ENCODE measurements around the gene PLSCR2.

Gene PLSCR2

GRCh38 chr3:146469150-146470017, at the start of gene PLSCR2:
Gene PLSCR2, minus strand, starts transcription at chr3:146469561. Its CDS starts 9,657 bp downstream, at chr3:146459904.
- H3K27me3 Mint-ChIP-seq = peaks cover 2% of the 10 kb centered on the region
- H3K4me1 Mint-ChIP-seq = peaks cover 14% of the 10 kb centered on the region
- no peaks in the 10 kb centered on the region for H3K9me3 Mint-ChIP-seq
- H3K36me3 Mint-ChIP-seq = no peaks in the 10 kb centered on the region
- peak within 1 kb of the TSS; percentile 67 for H3K27ac Mint-ChIP-seq
- peak within 1 kb of the TSS; percentile 72 for H3K4me3 Mint-ChIP-seq
- CTCF ChIA-PET = no interaction called here
- peak; percentile 79 for DNase-seq

GRCh38 chr3:146517684-146518435, 48.5 kb upstream of the PLSCR2 start:
- Mint-ChIP-seq H3K27me3 (no peaks in the 10 kb centered on the region), H3K36me3 (peaks cover 63% of the 10 kb centered on the region), H3K4me1 (peaks cover 17% of the 10 kb centered on the region), H3K9me3 (no peaks in the 10 kb centered on the region), H3K27ac (no peak overlapping the region), H3K4me3 (no peak overlapping the region)
- CTCF ChIA-PET = interaction anchor here (1.0 kb wide), 1 partner anchor 13 kb away, joined by 3 read pairs; no protein-coding TSS in a partner anchor
- no peak for DNase-seq

- CTCF ChIA-PET = no interaction called here
- H3K27ac Mint-ChIP-seq = peak overlapping the region; percentile 73
- no peaks in the 10 kb centered on the region for H3K9me3 Mint-ChIP-seq
- no peak for DNase-seq
- peaks cover 25% of the 10 kb centered on the region for H3K4me1 Mint-ChIP-seq
- H3K27me3 Mint-ChIP-seq = no peaks in the 10 kb centered on the region
- peaks cover 57% of the 10 kb centered on the region for H3K36me3 Mint-ChIP-seq
- no peak overlapping the region for H3K4me3 Mint-ChIP-seq
Measured at GRCh38 chr3:146513386-146514051, 44.2 kb upstream of the PLSCR2 start.

GRCh38 chr3:146511402-146512134, 42.2 kb upstream of the PLSCR2 start:
- Mint-ChIP-seq H3K27me3 (no peaks in the 10 kb centered on the region), H3K36me3 (peaks cover 58% of the 10 kb centered on the region), H3K4me1 (peaks cover 26% of the 10 kb centered on the region), H3K27ac (no peak overlapping the region), H3K4me3 (no peak overlapping the region), H3K9me3 (no peaks in the 10 kb centered on the region)
- DNase-seq = no peak
- CTCF ChIA-PET = no interaction called here

GRCh38 chr3:146507331-146508120, 38.2 kb upstream of the PLSCR2 start:
- H3K4me3 Mint-ChIP-seq = no peak overlapping the region
- H3K27ac Mint-ChIP-seq = no peak overlapping the region
- CTCF ChIA-PET = interaction anchor here (0.6 to 1.0 kb wide), 2 partner anchors 24 to 46 kb away, joined by 3 to 4 read pairs; no protein-coding TSS in a partner anchor
- H3K36me3 Mint-ChIP-seq = peaks cover 33% of the 10 kb centered on the region
- H3K9me3 Mint-ChIP-seq = no peaks in the 10 kb centered on the region
- H3K4me1 Mint-ChIP-seq = peaks cover 8% of the 10 kb centered on the region
- no peaks in the 10 kb centered on the region for H3K27me3 Mint-ChIP-seq
- no peak for DNase-seq

GRCh38 chr3:146505516-146505915, 36.2 kb upstream of the PLSCR2 start:
- CTCF ChIA-PET = interaction anchor here (0.6 kb wide), 1 partner anchor 24 kb away, joined by 5 read pairs; no protein-coding TSS in a partner anchor
- DNase-seq = no peak
- H3K9me3 Mint-ChIP-seq = no peaks in the 10 kb centered on the region
- H3K27ac Mint-ChIP-seq = no peak overlapping the region
- no peak overlapping the region for H3K4me3 Mint-ChIP-seq
- peaks cover 20% of the 10 kb centered on the region for H3K36me3 Mint-ChIP-seq
- H3K27me3 Mint-ChIP-seq = no peaks in the 10 kb centered on the region
- peaks cover 4% of the 10 kb centered on the region for H3K4me1 Mint-ChIP-seq

- CTCF ChIA-PET = interaction anchor here (0.6 kb wide), 1 partner anchor 24 kb away, joined by 5 read pairs; no protein-coding TSS in a partner anchor
- Mint-ChIP-seq H3K4me3 (no peak overlapping the region), H3K4me1 (peaks cover 5% of the 10 kb centered on the region), H3K27ac (no peak overlapping the region), H3K36me3 (peaks cover 12% of the 10 kb centered on the region), H3K9me3 (no peaks in the 10 kb centered on the region), H3K27me3 (no peaks in the 10 kb centered on the region)
- no peak for DNase-seq
Measured at GRCh38 chr3:146504498-146505197, 35.3 kb upstream of the PLSCR2 start.

GRCh38 chr3:146503461-146504202, 34.3 kb upstream of the PLSCR2 start:
- peaks cover 10% of the 10 kb centered on the region for H3K4me1 Mint-ChIP-seq
- peaks cover 12% of the 10 kb centered on the region for H3K36me3 Mint-ChIP-seq
- CTCF ChIA-PET = no interaction called here
- no peak overlapping the region for H3K27ac Mint-ChIP-seq
- H3K4me3 Mint-ChIP-seq = no peak overlapping the region
- H3K9me3 Mint-ChIP-seq = no peaks in the 10 kb centered on the region
- H3K27me3 Mint-ChIP-seq = no peaks in the 10 kb centered on the region
- DNase-seq = no peak

GRCh38 chr3:146502887-146503460, 33.6 kb upstream of the PLSCR2 start:
- peaks cover 6% of the 10 kb centered on the region for H3K36me3 Mint-ChIP-seq
- peaks cover 3% of the 10 kb centered on the region for H3K9me3 Mint-ChIP-seq
- H3K27ac Mint-ChIP-seq = no peak overlapping the region
- peaks cover 16% of the 10 kb centered on the region for H3K4me1 Mint-ChIP-seq
- no peak overlapping the region for H3K4me3 Mint-ChIP-seq
- H3K27me3 Mint-ChIP-seq = no peaks in the 10 kb centered on the region
- no peak for DNase-seq
- CTCF ChIA-PET = no interaction called here

GRCh38 chr3:146501752-146502151, 32.4 kb upstream of the PLSCR2 start:
- H3K9me3 Mint-ChIP-seq = peaks cover 6% of the 10 kb centered on the region
- H3K27me3 Mint-ChIP-seq = no peaks in the 10 kb centered on the region
- peaks cover 6% of the 10 kb centered on the region for H3K36me3 Mint-ChIP-seq
- DNase-seq = no peak
- no peak overlapping the region for H3K4me3 Mint-ChIP-seq
- no peak overlapping the region for H3K27ac Mint-ChIP-seq
- CTCF ChIA-PET = no interaction called here
- H3K4me1 Mint-ChIP-seq = peaks cover 21% of the 10 kb centered on the region

- Mint-ChIP-seq H3K4me1 (peaks cover 24% of the 10 kb centered on the region), H3K27me3 (no peaks in the 10 kb centered on the region), H3K27ac (peak overlapping the region; percentile 14), H3K36me3 (peaks cover 9% of the 10 kb centered on the region), H3K9me3 (peaks cover 14% of the 10 kb centered on the region), H3K4me3 (no peak overlapping the region)
- no peak for DNase-seq
- CTCF ChIA-PET = no interaction called here
Measured at GRCh38 chr3:146499701-146500100, 30.3 kb upstream of the PLSCR2 start.
